Measurements from ENCODE around the gene MAFG. TPM values are rescaled to one million over a fixed set of nuclear protein-coding genes. Genes with fewer than 3 reads are reported as not detected.
A peak's percentile ranks its signal among the peaks of the same experiment; 100 is the strongest.

MAFG gene
- total and polyA plus RNA-seq, 9 of the 15 experiments (the other 6 are each of a cell fraction or from before 2014, with no cell fraction given) = 1.1 to 58.1 (median 24.9) TPM

DNA sequence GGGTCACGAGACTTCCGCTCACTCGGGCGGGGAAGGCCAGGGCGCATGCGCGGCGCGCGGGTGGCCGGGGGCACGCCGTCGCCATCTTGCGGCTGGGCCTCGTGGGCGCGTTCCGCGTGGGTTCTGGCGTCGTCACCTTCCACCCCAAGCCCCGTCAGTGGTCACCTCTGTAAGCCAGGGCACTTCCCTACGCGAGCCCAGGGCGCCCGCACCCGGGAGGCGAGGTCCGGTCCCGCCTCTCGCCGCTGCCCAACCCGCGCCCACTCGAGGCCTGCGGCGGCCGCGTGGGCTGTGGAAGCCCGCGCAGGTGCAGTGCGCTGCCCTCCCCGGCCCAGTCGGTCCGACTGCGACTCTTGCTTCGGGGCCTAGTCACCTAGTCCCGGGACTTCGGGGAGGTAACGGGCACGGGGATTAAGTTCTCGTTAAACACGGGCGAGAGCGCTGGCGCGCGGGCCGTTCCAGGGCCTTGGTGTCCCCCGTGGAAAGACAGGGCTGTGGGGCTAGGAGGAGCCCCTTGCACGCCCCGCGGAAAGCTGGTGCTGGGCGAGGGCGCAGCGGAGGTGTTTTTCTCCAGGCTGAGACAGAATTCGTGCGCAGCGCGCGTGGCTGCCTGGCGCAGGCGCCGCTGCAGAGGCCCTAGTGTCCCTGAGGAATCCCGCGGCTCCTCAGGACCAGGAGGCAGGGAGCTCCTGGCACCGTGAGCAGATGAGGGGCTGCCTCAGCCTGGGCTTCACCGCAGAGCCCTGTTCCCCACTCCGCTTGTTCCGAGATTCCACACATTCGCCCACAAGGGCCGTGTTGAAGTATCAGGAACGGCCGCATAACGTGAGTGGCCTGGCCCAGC, 55.9 kb downstream of the MAFG start (continued):
- TF ChIP-seq HDAC8 (tag; IDR thresholded peaks at IDR 0.05) (peak; percentile 93), ZNF41 (CRISPR knock-in tag; conservative IDR thresholded peaks at IDR 0.05) (no peak), EHMT2 (IDR thresholded peaks at IDR 0.05) (no peak), TCFL5 (CRISPR knock-in tag; conservative IDR thresholded peaks at IDR 0.05) (no peak), ZNF217 (CRISPR knock-in tag; IDR thresholded peaks at IDR 0.05) (no peak), ZSCAN32 (CRISPR knock-in tag; IDR thresholded peaks at IDR 0.05) (no peak), SIN3A (IDR thresholded peaks at IDR 0.05; ENCODE audit: borderline replicate concordance in 2 of 2, control insufficient read depth in 1 of 2, low read depth in 2 of 2, low read length in 2 of 2) (peak in 1 of 2 experiments; percentile 59; a peak in 2 of 4 replicates), ZNF586 (CRISPR knock-in tag; conservative IDR thresholded peaks at IDR 0.05) (no peak), PPARD (CRISPR knock-in tag; IDR thresholded peaks at IDR 0.05) (no peak), PBX2 (CRISPR knock-in tag; IDR thresholded peaks at IDR 0.05; ENCODE audit: low read depth) (no peak), PBX2 (tag; conservative IDR thresholded peaks at IDR 0.05; ENCODE audit: low read depth) (no peak), ID3 (CRISPR knock-in tag; IDR thresholded peaks at IDR 0.05) (no peak), ID3 (tag; IDR thresholded peaks at IDR 0.05) (peak; percentile 95), NEUROD1 (IDR thresholded peaks at IDR 0.05; ENCODE audit: borderline replicate concordance, low read depth, low read length, partially characterized antibody) (no peak), ZBTB7A (IDR thresholded peaks at IDR 0.05; ENCODE audit: borderline replicate concordance, control insufficient read depth, low read depth, low read length) (peak; percentile 13; the same call in 1 of the 2 replicates), SAFB (IDR thresholded peaks at IDR 0.05; ENCODE audit: borderline replicate concordance, low read depth, low read length) (peak; percentile 100), NCOA1 (IDR thresholded peaks at IDR 0.05; ENCODE audit: low read depth) (peak; percentile 10; the same call in 1 of the 2 replicates), HMGN3 (IDR thresholded peaks at IDR 0.05; ENCODE audit: borderline replicate concordance, extremely low read depth, insufficient read length, low read depth, low read length) (peak; percentile 72), ASH1L (IDR thresholded peaks at IDR 0.05; ENCODE audit: borderline replicate concordance, low read depth, partially characterized antibody) (no peak), KLF1 (tag; IDR thresholded peaks at IDR 0.05) (peak; percentile 69), ETV6 (IDR thresholded peaks at IDR 0.05; ENCODE audit: borderline replicate concordance in 1 of 2, low read depth in 2 of 2, low read length in 1 of 2) (no peak), ETV6 (CRISPR knock-in tag; IDR thresholded peaks at IDR 0.05; ENCODE audit: borderline replicate concordance) (0 out of 2 replicates have a peak, but pooled peaks have one; percentile 32), SRF (CRISPR knock-in tag; IDR thresholded peaks at IDR 0.05) (no peak; a peak in 1 of 4 replicates), RBM17 (IDR thresholded peaks at IDR 0.05; ENCODE audit: borderline replicate concordance, low read depth, low read length) (no peak), ZNF175 (CRISPR knock-in tag; IDR thresholded peaks at IDR 0.05; ENCODE audit: low read depth) (peak; percentile 46; the same call in 1 of the 2 replicates), ZNF23 (CRISPR knock-in tag; IDR thresholded peaks at IDR 0.05) (no peak)
